ENCODE data around the gene NEDD9.

The NEDD9 gene

DNA sequence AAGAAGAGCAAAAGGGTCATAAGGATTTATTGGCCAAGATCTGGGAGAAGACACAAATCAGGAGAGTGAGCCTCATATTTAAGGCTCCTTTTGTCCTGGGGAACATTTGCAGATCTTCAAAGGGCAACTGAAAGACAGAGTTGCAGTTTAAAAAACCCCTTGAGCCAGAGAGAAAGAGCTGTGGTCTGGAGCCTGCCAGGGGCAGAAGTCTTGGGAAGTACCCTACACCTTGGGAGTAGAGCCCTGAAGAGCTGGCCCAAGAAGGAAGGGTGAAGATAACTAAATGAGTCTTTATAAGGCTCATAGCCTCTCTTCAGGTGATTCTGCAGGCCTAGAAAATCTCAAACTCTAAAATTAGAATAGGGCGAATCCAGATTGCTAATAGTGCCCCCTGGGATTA lies 81.0 kb downstream of the NEDD9 start (continued):
- TF ChIP-seq, protein P1, sequence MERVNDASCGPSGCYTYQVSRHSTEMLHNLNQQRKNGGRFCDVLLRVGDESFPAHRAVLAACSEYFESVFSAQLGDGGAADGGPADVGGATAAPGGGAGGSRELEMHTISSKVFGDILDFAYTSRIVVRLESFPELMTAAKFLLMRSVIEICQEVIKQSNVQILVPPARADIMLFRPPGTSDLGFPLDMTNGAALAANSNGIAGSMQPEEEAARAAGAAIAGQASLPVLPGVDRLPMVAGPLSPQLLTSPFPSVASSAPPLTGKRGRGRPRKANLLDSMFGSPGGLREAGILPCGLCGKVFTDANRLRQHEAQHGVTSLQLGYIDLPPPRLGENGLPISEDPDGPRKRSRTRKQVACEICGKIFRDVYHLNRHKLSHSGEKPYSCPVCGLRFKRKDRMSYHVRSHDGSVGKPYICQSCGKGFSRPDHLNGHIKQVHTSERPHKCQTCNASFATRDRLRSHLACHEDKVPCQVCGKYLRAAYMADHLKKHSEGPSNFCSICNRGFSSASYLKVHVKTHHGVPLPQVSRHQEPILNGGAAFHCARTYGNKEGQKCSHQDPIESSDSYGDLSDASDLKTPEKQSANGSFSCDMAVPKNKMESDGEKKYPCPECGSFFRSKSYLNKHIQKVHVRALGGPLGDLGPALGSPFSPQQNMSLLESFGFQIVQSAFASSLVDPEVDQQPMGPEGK (tag by site-specific recombination; IDR thresholded peaks at IDR 0.05) = no peak

DNA sequence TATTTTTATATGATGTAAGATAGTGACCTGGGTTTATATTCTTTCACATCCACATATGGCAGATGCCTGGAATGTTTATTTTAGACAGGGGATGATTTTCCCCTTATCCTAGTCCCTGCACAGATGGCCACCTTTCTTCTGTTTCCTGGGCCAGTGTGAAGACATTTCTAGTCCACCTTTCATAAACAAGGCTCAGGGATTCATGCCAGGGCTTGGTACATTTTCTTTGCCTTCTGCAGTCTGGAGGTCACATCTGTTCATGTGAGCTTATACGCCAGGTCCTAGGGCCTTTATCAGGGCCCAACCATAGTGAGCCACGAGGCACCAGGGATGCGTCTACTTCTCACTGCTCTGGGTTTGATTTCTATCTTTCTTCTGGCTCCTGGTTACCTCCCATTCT lies 82.9 kb downstream of the NEDD9 start:
- TF ChIP-seq, protein P2, sequence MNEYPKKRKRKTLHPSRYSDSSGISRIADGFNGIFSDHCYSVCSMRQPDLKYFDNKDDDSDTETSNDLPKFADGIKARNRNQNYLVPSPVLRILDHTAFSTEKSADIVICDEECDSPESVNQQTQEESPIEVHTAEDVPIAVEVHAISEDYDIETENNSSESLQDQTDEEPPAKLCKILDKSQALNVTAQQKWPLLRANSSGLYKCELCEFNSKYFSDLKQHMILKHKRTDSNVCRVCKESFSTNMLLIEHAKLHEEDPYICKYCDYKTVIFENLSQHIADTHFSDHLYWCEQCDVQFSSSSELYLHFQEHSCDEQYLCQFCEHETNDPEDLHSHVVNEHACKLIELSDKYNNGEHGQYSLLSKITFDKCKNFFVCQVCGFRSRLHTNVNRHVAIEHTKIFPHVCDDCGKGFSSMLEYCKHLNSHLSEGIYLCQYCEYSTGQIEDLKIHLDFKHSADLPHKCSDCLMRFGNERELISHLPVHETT (tag by site-specific recombination; IDR thresholded peaks at IDR 0.05) = no peak
- TF ChIP-seq SP3 (tag by site-specific recombination; IDR thresholded peaks at IDR 0.05) (no peak), ZNF626 (tag by site-specific recombination; IDR thresholded peaks at IDR 0.05) (no peak), ZFP3 (tag by site-specific recombination; IDR thresholded peaks at IDR 0.05; ENCODE audit: low read depth) (no peak), ZNF501 (tag by site-specific recombination; IDR thresholded peaks at IDR 0.05) (no peak), ZFP37 (tag by site-specific recombination; IDR thresholded peaks at IDR 0.05) (no peak)
- TF ChIP-seq, protein P3, sequence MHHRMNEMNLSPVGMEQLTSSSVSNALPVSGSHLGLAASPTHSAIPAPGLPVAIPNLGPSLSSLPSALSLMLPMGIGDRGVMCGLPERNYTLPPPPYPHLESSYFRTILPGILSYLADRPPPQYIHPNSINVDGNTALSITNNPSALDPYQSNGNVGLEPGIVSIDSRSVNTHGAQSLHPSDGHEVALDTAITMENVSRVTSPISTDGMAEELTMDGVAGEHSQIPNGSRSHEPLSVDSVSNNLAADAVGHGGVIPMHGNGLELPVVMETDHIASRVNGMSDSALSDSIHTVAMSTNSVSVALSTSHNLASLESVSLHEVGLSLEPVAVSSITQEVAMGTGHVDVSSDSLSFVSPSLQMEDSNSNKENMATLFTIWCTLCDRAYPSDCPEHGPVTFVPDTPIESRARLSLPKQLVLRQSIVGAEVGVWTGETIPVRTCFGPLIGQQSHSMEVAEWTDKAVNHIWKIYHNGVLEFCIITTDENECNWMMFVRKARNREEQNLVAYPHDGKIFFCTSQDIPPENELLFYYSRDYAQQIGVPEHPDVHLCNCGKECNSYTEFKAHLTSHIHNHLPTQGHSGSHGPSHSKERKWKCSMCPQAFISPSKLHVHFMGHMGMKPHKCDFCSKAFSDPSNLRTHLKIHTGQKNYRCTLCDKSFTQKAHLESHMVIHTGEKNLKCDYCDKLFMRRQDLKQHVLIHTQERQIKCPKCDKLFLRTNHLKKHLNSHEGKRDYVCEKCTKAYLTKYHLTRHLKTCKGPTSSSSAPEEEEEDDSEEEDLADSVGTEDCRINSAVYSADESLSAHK (tag by site-specific recombination; IDR thresholded peaks at IDR 0.05) = no peak
- Histone ChIP-seq H3K36me3 (ENCODE audit: control insufficient read depth in 2 of 2, insufficient read depth in 1 of 2, low read length in 2 of 2) (no peaks in the 10 kb centered on the region), H3K27ac (ENCODE audit: extremely low read depth, low read depth, low read length) (no peak overlapping the region), H3K4me3 (ENCODE audit: low read depth, low read length) (no peak overlapping the region), H3K9me3 (ENCODE audit: control insufficient read depth, insufficient read depth, low read depth, low read length) (no peaks in the 10 kb centered on the region), H3K4me1 (ENCODE audit: control insufficient read depth, insufficient read depth, low read length) (no peaks in the 10 kb centered on the region)
- ChIA-PET CTCF (no interaction called here), POLR2A (no interaction called here)

DNA sequence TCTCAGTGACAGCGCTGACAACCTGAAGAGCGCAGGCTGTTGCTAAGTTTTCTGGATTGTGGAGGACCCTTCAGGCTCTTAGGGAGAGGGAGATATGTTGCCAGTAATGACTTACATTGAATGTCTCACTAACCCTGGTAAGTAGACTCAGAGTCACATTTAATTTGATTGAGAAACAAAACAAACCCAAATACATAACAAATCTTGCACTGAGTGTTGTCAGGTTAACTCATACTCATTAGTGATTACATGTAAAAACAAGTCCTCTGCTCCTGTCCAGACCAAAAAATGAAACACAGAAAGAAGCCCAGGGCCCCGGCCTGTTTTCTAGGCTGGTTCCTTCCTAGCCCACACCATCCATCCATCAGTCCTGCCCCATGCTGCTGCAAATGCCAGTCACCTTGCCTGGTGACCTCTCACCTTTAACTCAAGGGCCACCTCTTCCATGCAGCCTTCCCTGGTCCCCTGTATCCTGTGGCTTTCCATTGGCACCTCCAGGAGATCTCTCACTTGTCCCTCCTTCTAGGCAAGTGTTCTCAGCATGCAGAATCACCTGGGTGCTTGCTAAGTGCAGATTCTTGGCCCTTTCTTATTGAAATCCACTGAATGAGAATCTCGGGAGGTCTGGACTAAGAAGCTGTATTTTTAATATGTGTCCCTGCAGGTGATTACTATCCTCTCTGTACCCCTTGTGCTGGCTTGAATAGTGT lies 86.2 kb downstream of the NEDD9 start:
- CTCF ChIA-PET = interaction anchor here (0.6 to 5.8 kb wide), 4 partner anchors 10 to 891 kb away, joined by 3 to 110 read pairs (median 12); no protein-coding TSS in a partner anchor
- POLR2A ChIA-PET = interaction anchor here (0.6 kb wide), 1 partner anchor 349 kb away, joined by 3 read pairs; no protein-coding TSS in a partner anchor
- no peak overlapping the region for H3K27ac ChIP-seq (ENCODE audit: extremely low read depth, low read depth, low read length)
- H3K36me3 ChIP-seq (ENCODE audit: control insufficient read depth in 2 of 2, insufficient read depth in 1 of 2, low read length in 2 of 2) = no peaks in the 10 kb centered on the region
- no peaks in the 10 kb centered on the region for H3K9me3 ChIP-seq (ENCODE audit: control insufficient read depth, insufficient read depth, low read depth, low read length)
- no peaks in the 10 kb centered on the region for H3K4me1 ChIP-seq (ENCODE audit: control insufficient read depth, insufficient read depth, low read length)
- no peak overlapping the region for H3K4me3 ChIP-seq (ENCODE audit: low read depth, low read length)
- TF ChIP-seq OVOL3 (tag by site-specific recombination; IDR thresholded peaks at IDR 0.05) = no peak
- TF ChIP-seq ZBTB17 (tag by site-specific recombination; IDR thresholded peaks at IDR 0.05) = no peak
- TF ChIP-seq ZNF174 (tag by site-specific recombination; IDR thresholded peaks at IDR 0.05) = no peak
- TF ChIP-seq ZNF16 (tag by site-specific recombination; IDR thresholded peaks at IDR 0.05; ENCODE audit: low read depth) = no peak
- TF ChIP-seq, protein P4, sequence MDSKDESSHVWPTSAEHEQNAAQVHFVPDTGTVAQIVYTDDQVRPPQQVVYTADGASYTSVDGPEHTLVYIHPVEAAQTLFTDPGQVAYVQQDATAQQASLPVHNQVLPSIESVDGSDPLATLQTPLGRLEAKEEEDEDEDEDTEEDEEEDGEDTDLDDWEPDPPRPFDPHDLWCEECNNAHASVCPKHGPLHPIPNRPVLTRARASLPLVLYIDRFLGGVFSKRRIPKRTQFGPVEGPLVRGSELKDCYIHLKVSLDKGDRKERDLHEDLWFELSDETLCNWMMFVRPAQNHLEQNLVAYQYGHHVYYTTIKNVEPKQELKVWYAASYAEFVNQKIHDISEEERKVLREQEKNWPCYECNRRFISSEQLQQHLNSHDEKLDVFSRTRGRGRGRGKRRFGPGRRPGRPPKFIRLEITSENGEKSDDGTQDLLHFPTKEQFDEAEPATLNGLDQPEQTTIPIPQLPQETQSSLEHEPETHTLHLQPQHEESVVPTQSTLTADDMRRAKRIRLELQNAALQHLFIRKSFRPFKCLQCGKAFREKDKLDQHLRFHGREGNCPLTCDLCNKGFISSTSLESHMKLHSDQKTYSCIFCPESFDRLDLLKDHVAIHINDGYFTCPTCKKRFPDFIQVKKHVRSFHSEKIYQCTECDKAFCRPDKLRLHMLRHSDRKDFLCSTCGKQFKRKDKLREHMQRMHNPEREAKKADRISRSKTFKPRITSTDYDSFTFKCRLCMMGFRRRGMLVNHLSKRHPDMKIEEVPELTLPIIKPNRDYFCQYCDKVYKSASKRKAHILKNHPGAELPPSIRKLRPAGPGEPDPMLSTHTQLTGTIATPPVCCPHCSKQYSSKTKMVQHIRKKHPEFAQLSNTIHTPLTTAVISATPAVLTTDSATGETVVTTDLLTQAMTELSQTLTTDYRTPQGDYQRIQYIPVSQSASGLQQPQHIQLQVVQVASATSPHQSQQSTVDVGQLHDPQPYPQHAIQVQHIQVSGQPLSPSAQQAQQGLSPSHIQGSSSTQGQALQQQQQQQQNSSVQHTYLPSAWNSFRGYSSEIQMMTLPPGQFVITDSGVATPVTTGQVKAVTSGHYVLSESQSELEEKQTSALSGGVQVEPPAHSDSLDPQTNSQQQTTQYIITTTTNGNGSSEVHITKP (tag by site-specific recombination; IDR thresholded peaks at IDR 0.05) = no peak
- TF ChIP-seq, protein P5, sequence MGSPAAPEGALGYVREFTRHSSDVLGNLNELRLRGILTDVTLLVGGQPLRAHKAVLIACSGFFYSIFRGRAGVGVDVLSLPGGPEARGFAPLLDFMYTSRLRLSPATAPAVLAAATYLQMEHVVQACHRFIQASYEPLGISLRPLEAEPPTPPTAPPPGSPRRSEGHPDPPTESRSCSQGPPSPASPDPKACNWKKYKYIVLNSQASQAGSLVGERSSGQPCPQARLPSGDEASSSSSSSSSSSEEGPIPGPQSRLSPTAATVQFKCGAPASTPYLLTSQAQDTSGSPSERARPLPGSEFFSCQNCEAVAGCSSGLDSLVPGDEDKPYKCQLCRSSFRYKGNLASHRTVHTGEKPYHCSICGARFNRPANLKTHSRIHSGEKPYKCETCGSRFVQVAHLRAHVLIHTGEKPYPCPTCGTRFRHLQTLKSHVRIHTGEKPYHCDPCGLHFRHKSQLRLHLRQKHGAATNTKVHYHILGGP (tag by site-specific recombination; IDR thresholded peaks at IDR 0.05) = no peak
- no peak for TF ChIP-seq ZNF214 (tag by site-specific recombination; IDR thresholded peaks at IDR 0.05; ENCODE audit: borderline replicate concordance)
- TF ChIP-seq, protein P1 (tag by site-specific recombination; IDR thresholded peaks at IDR 0.05) = no peak
- TF ChIP-seq IKZF3 (tag by site-specific recombination; IDR thresholded peaks at IDR 0.05) = no peak
- no peak for TF ChIP-seq YY2 (tag by site-specific recombination; IDR thresholded peaks at IDR 0.05)
